ENCODE measurements around the gene PPP1R3C. TPM values are rescaled to one million over a fixed set of nuclear protein-coding genes. Genes with fewer than 3 reads are reported as not detected.
A peak's percentile ranks its signal among the peaks of the same experiment; 100 is the strongest.

PPP1R3C gene
- total and polyA plus RNA-seq, 4 donors, result 25.5 to 76.1 (median 31.0) TPM

GRCh38 chr10:91589015-91589657, 43.7 kb downstream of the PPP1R3C start:
- no peak for TF ChIP-seq SP1 (IDR thresholded peaks at IDR 0.05)
- TF ChIP-seq NR2F2 (IDR thresholded peaks at IDR 0.05), result peak; percentile 85
- no peak for TF ChIP-seq REST (IDR thresholded peaks at IDR 0.05)
- no peak for TF ChIP-seq CTCF (IDR thresholded peaks at IDR 0.05; ENCODE audit: low read depth, low read length, missing input control)
- H3K27ac ChIP-seq (ENCODE audit: low read depth in 1 of 2, low read length in 2 of 2), result no peak overlapping the region
- H3K27me3 ChIP-seq (ENCODE audit: control insufficient read depth in 4 of 4, insufficient read depth in 4 of 4, low read length in 3 of 4), result no peaks in the 10 kb centered on the region
- WGBS, result 84% methylated on average over 6 of the region's 6 CpGs
- H3K9ac ChIP-seq (ENCODE audit: low read depth in 1 of 2, low read length in 2 of 2), result no peak overlapping the region
- no peaks in the 10 kb centered on the region for H3K9me3 ChIP-seq (ENCODE audit: control insufficient read depth in 4 of 4, low read length in 3 of 4)
- H3K4me3 ChIP-seq (ENCODE audit: low read depth in 1 of 3, low read length in 3 of 3), result no peak overlapping the region
- no peak for DNase-seq (ENCODE audit: low spot score)
- no peaks in the 10 kb centered on the region for H3K36me3 ChIP-seq (ENCODE audit: control insufficient read depth in 4 of 4, insufficient read depth in 3 of 4, low read depth in 1 of 4, low read length in 3 of 4)
- H3K4me1 ChIP-seq (ENCODE audit: control insufficient read depth in 4 of 4, insufficient read depth in 4 of 4, low read length in 3 of 4), result no peaks in the 10 kb centered on the region

GRCh38 chr10:91587710-91588638, 44.9 kb downstream of the PPP1R3C start:
- Histone ChIP-seq H3K9me3 (ENCODE audit: control insufficient read depth in 4 of 4, low read length in 3 of 4) (no peaks in the 10 kb centered on the region), H3K36me3 (ENCODE audit: control insufficient read depth in 4 of 4, insufficient read depth in 3 of 4, low read depth in 1 of 4, low read length in 3 of 4) (no peaks in the 10 kb centered on the region), H3K27me3 (ENCODE audit: control insufficient read depth in 4 of 4, insufficient read depth in 4 of 4, low read length in 3 of 4) (no peaks in the 10 kb centered on the region), H3K4me1 (ENCODE audit: control insufficient read depth in 4 of 4, insufficient read depth in 4 of 4, low read length in 3 of 4) (peaks cover 0 to under 1% (median 0%) of the 10 kb centered on the region in 4 donors), H3K27ac (ENCODE audit: low read depth in 1 of 2, low read length in 2 of 2) (no peak overlapping the region), H3K9ac (ENCODE audit: low read depth in 1 of 2, low read length in 2 of 2) (no peak overlapping the region), H3K4me3 (ENCODE audit: low read depth in 1 of 3, low read length in 3 of 3) (no peak overlapping the region)
- DNase-seq (ENCODE audit: low spot score), result no peak
- 75% methylated on average over 9 of the region's 9 CpGs for WGBS
- TF ChIP-seq JUND (IDR thresholded peaks at IDR 0.05) (peak in 1 of 2 donors; percentile 32), FOXA1 (IDR thresholded peaks at IDR 0.05) (no peak)

- TF ChIP-seq RXRA (IDR thresholded peaks at IDR 0.05) (peak; percentile 47 to 61), YY1 (IDR thresholded peaks at IDR 0.05) (no peak), HNF4G (IDR thresholded peaks at IDR 0.05) (peak; percentile 61), SP1 (IDR thresholded peaks at IDR 0.05) (peak; percentile 66), RAD21 (IDR thresholded peaks at IDR 0.05) (peak in 1 of 2 donors; percentile 52), CTCF (IDR thresholded peaks at IDR 0.05; ENCODE audit: low read depth, low read length, missing input control) (no peak), ATF3 (IDR thresholded peaks at IDR 0.05) (no peak), HNF4A (conservative IDR thresholded peaks at IDR 0.05) (peak; percentile 80 to 85)
- Histone ChIP-seq H3K4me3 (ENCODE audit: low read depth in 1 of 3, low read length in 3 of 3) (no peak overlapping the region), H3K9ac (ENCODE audit: low read depth in 1 of 2, low read length in 2 of 2) (no peak overlapping the region), H3K4me1 (ENCODE audit: control insufficient read depth in 4 of 4, insufficient read depth in 4 of 4, low read length in 3 of 4) (peaks cover 0 to 10% (median 9%) of the 10 kb centered on the region in 4 donors), H3K27ac (ENCODE audit: low read depth in 1 of 2, low read length in 2 of 2) (peak overlapping the region; percentile 17 to 39), H3K36me3 (ENCODE audit: control insufficient read depth in 4 of 4, insufficient read depth in 3 of 4, low read depth in 1 of 4, low read length in 3 of 4) (no peaks in the 10 kb centered on the region), H3K9me3 (ENCODE audit: control insufficient read depth in 4 of 4, low read length in 3 of 4) (no peaks in the 10 kb centered on the region), H3K27me3 (ENCODE audit: control insufficient read depth in 4 of 4, insufficient read depth in 4 of 4, low read length in 3 of 4) (no peaks in the 10 kb centered on the region)
- 33% methylated on average over 2 of the region's 2 CpGs for WGBS
- no peak for DNase-seq (ENCODE audit: low spot score)
Measured at GRCh38 chr10:91582153-91582554, 50.7 kb downstream of the PPP1R3C start.
